GM19043 (cell line): ENCODE measurements around the gene AGAP1.

Experiments used
- ATAC-seq: cut with Tn5 transposase; IDR thresholded peaks from one replicate; pipeline ENCODE4 v1.9.1; 2021; ENCODE audit warnings: low read depth; ENCODE audit not compliant: unreplicated experiment

The AGAP1 gene

DNA sequence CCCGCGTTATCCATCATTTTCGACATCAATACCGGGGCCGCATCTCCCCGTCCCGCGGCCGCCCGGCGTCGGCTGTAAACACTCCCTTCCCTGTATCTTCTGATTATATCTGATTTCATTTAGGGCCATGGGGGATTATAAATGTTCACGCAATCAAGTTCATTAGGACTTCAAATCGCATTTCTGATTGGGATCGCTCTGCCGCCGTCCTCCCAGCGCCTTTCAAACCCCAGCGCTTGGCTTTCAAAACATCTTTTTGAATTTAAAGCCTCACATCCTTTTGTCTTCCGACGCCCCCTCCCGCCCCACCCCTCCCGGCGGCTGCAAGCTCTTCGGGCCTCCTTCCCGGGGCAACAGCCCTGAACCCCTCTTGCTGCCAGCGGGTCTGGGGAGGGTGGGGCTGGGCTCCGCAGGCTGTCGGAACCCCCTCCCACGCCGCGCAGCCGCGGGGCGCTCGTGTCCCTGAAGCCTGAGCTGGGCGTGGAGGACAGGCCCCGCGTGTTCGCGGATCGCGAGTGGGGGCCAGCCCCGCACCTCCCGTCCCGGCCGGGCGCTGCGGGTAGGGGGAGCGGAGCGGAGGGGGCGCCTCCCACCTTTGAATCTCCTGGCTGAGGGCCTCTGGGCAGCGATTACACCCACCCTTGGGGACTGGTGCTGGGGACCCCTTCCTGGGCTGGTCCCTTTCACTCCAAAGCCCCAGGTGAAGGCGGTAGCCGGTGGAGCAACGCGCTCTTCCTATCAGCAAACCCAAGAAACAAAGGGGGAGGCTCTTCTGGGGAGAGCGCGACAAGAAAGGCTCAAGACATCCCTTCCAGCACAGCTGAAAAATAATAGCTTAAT, 685.6 kb downstream of the AGAP1 start:
- ATAC-seq, result no peak

DNA sequence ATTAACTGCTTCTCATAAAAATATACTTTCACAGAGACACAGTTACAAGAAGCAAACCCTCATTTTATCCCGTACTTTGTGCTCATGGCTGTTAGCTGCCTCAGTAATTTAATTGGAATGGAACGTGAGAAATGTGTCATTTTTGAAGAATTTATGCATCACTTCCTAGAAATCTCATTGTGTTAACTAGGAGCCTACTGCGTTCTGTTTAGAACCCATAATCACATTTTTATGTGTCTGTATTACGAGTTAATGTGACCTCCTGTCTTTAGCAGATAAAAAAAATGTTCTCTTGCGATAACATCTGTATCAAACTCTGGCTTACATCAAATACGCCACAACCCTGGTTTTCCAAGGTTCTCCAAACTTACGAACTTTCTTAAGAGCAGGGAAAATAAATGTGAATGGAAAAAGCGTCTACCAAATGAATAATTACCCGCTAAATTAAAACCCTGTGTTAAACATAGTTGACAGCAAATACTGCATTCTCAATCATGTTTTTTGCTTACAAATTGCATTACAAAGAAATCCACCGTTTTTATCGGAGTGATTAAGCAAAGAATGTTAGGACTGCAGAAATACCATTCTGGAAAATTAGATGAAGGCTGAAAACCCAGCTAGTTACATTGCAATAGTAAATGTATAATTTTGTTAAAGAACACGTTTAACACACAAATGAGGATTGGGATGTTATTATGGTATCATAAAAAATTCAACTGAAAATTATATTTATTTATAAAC, 686.4 kb downstream of the AGAP1 start:
- ATAC-seq, result no peak

GRCh38 chr2:236180831-236181453, 687.1 kb downstream of the AGAP1 start:
- no peak for ATAC-seq
